Cortex of kidney (tissue), 1 donor: ENCODE results near the gene KLHDC9.

Experiments
- DNase-seq: peaks from one replicate; lab custom pipeline; 2025; lab: John Stamatoyannopoulos, UW

Gene KLHDC9

GRCh38 chr1:161132410-161133219 is 34.5 kb downstream of the KLHDC9 start, which contains the start of gene DEDD:
Gene DEDD (minus strand): TSS chr1:161132667. CDS start chr1:161124462, 8,205 bp downstream.
- DNase-seq, result peak; percentile 59

- no peak for DNase-seq
Measured at GRCh38 chr1:161133220-161133740, 35.1 kb downstream of the KLHDC9 start.

GRCh38 chr1:161137881-161138280 is 39.7 kb downstream of the KLHDC9 start:
- DNase-seq, result no peak

GRCh38 chr1:161138431-161138830 is 40.3 kb downstream of the KLHDC9 start:
- DNase-seq, result no peak

- no peak for DNase-seq
Measured at GRCh38 chr1:161139766-161140165, 41.6 kb downstream of the KLHDC9 start.

GRCh38 chr1:161140755-161141400 is 42.7 kb downstream of the KLHDC9 start:
- DNase-seq, result no peak

GRCh38 chr1:161145832-161146231 is 47.7 kb downstream of the KLHDC9 start:
- DNase-seq, result no peak
